ENCODE data around the gene ODF2.

ODF2 gene

GRCh38 chr9:128497824-128498610, 42.2 kb downstream of the ODF2 start:
- TF ChIP-seq, protein P1, sequence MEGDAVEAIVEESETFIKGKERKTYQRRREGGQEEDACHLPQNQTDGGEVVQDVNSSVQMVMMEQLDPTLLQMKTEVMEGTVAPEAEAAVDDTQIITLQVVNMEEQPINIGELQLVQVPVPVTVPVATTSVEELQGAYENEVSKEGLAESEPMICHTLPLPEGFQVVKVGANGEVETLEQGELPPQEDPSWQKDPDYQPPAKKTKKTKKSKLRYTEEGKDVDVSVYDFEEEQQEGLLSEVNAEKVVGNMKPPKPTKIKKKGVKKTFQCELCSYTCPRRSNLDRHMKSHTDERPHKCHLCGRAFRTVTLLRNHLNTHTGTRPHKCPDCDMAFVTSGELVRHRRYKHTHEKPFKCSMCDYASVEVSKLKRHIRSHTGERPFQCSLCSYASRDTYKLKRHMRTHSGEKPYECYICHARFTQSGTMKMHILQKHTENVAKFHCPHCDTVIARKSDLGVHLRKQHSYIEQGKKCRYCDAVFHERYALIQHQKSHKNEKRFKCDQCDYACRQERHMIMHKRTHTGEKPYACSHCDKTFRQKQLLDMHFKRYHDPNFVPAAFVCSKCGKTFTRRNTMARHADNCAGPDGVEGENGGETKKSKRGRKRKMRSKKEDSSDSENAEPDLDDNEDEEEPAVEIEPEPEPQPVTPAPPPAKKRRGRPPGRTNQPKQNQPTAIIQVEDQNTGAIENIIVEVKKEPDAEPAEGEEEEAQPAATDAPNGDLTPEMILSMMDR (conservative IDR thresholded peaks at IDR 0.05), result no peak
- no peak overlapping the region for H3K27ac ChIP-seq

- TF ChIP-seq, protein P1 (conservative IDR thresholded peaks at IDR 0.05), result no peak
- H3K27ac ChIP-seq, result no peak overlapping the region
Measured at GRCh38 chr9:128498911-128499310, 43.1 kb downstream of the ODF2 start.

GRCh38 chr9:128499920-128500319, 44.1 kb downstream of the ODF2 start:
- no peak overlapping the region for H3K27ac ChIP-seq
- TF ChIP-seq, protein P1 (conservative IDR thresholded peaks at IDR 0.05), result no peak

DNA sequence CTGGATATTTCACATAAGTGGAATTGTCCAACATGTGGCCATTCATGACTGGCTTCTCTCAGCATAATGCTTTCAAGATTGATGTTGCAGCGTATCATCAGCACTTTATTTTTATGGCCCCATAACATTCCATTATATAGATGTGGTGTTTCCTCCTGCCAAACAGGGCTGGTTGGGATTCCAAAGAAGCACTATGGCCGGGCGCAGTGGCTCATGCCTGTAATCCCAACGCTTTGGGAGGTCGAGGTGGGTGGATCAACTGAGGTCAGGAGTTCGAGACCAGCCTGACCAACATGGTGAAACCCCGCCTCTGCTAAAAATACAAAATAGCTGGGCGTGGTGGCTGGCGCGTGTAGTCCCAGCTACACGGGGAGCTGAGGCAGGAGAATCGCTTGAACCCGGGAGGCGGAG, 47.6 kb downstream of the ODF2 start:
- peak overlapping the region; percentile 83 for H3K27ac ChIP-seq

DNA sequence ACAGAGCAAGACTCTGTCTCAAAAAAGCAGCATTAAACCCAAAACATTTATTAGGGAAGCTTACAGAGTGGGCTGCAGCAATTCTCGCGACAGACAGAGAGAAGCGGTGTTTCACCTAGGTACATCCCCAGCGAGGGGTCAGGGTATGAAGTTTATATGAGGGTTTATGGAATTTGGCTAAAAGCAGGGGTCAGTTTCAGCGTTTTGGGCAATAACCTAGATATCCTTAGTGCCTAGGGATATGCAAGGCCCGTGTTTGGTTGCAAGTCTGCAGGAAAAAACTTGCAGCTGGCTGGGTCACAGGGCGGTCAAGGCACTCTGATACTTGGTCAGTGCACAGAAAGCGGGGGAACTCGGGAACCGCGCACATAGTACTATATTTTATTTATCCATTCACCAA, 48.1 kb downstream of the ODF2 start:
- TF ChIP-seq, protein P1 (conservative IDR thresholded peaks at IDR 0.05), result no peak
- peak overlapping the region; percentile 83 for H3K27ac ChIP-seq

DNA sequence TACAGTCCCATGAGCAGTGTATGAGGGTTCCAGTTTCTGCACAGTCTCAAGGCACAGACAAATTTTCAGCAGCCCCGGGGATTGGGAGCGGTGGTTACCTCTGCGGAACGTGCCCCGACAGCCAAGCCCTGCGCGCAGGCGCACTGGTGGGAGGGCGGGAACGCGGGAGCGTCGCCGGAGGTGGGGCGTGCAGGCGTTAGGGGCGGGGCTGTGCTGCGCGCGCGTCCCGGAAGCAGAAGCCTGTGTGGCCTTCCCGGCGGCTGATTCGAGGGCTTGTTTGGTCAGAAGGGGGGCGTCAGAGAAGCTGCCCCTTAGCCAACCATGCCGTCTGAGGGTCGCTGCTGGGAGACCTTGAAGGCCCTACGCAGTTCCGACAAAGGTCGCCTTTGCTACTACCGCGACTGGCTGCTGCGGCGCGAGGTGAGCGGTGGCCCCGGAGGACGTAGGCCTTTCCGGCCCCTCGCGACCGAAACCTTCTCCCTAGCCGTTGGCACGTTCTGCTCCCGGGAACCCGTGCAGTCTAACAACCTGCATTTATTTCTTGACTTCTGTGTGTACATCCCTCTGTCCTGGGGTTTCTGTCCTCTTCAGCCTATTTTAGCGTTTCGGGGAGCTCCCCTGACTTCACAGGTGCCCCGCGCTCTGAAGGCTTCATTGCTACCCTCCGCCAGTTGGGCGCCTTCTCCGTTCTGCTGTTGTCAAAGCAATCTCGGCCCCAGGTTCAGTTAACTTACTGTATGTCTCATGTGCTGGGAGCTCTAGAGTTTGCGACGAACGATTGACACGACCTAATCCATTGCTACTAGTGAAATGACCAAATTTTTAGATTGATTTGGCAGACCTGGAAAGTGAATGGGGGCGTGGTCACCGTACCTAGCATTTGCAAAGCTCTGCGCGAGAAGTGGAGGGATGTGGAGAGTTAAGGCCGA, 48.9 kb downstream of the ODF2 start, which contains the start of gene GLE1:
Gene GLE1 (plus strand): TSS at position 235 of the 929 bp plus-strand sequence. CDS start 87 bp downstream, at position 322.
- H3K27ac ChIP-seq, result peak within 1 kb of the TSS; percentile 83
- TF ChIP-seq, protein P1 (conservative IDR thresholded peaks at IDR 0.05), result no peak

- TF ChIP-seq, protein P1 (conservative IDR thresholded peaks at IDR 0.05), result no peak
- peak overlapping the region; percentile 83 for H3K27ac ChIP-seq
Measured at GRCh38 chr9:128505414-128505765, 49.6 kb downstream of the ODF2 start.

- H3K27ac ChIP-seq, result peak overlapping the region; percentile 83
Measured at GRCh38 chr9:128505906-128506305, 50.1 kb downstream of the ODF2 start.

Measured in VCaP (cell line).